Measurements from ENCODE around the gene USH2A.
"Not testable (repeated sequence)": the region's sequence is repeated elsewhere in the genome, so short reads cannot be mapped to it uniquely, and the experiment has no call there.

Gene USH2A

GRCh38 chr1:216390956-216391355, 32.3 kb downstream of the USH2A start:
- no peak overlapping the region for H3K4me3 ChIP-seq (ENCODE audit: extremely low read depth, insufficient read depth, low read length, poor library complexity, severe bottlenecking)
- H3K36me3 ChIP-seq (ENCODE audit: control insufficient read depth, insufficient read depth, low read length), result no peaks in the 10 kb centered on the region
- no peaks in the 10 kb centered on the region for H3K4me1 ChIP-seq (ENCODE audit: control insufficient read depth, insufficient read depth, low read length, poor library complexity, severe bottlenecking)
- WGBS, 2 experiments (ENCODE audit: insufficient coverage in 2 of 2), result 83 to 100% methylated on average over 1 of the region's 3 CpGs
- H3K27ac ChIP-seq (ENCODE audit: low read depth, low read length, severe bottlenecking), result no peak overlapping the region
- H3K9me3 ChIP-seq (ENCODE audit: control insufficient read depth, low read length), result no peaks in the 10 kb centered on the region

GRCh38 chr1:216389774-216390173, 33.5 kb downstream of the USH2A start:
- Histone ChIP-seq H3K27ac (ENCODE audit: low read depth, low read length, severe bottlenecking) (no peak overlapping the region), H3K4me3 (ENCODE audit: extremely low read depth, insufficient read depth, low read length, poor library complexity, severe bottlenecking) (no peak overlapping the region), H3K9me3 (ENCODE audit: control insufficient read depth, low read length) (no peaks in the 10 kb centered on the region), H3K36me3 (ENCODE audit: control insufficient read depth, insufficient read depth, low read length) (no peaks in the 10 kb centered on the region), H3K4me1 (ENCODE audit: control insufficient read depth, insufficient read depth, low read length, poor library complexity, severe bottlenecking) (no peaks in the 10 kb centered on the region)

- WGBS, 2 experiments (ENCODE audit: insufficient coverage in 2 of 2), result 0% methylated on average over 1 of the region's 2 CpGs
- H3K27ac ChIP-seq (ENCODE audit: low read depth, low read length, severe bottlenecking), result no peak overlapping the region
Observed at GRCh38 chr1:216388558-216388957, 34.7 kb downstream of the USH2A start.

GRCh38 chr1:216387782-216388181, 35.5 kb downstream of the USH2A start:
- Histone ChIP-seq H3K27ac (ENCODE audit: low read depth, low read length, severe bottlenecking) (no peak overlapping the region), H3K4me3 (ENCODE audit: extremely low read depth, insufficient read depth, low read length, poor library complexity, severe bottlenecking) (no peak overlapping the region), H3K9me3 (ENCODE audit: control insufficient read depth, low read length) (no peaks in the 10 kb centered on the region), H3K4me1 (ENCODE audit: control insufficient read depth, insufficient read depth, low read length, poor library complexity, severe bottlenecking) (no peaks in the 10 kb centered on the region), H3K36me3 (ENCODE audit: control insufficient read depth, insufficient read depth, low read length) (no peaks in the 10 kb centered on the region)
- WGBS, 2 experiments (ENCODE audit: insufficient coverage in 2 of 2), result no CpG with 5 or more reads among the region's 2 CpGs

More at GRCh38 chr1:216388558-216388957, 34.7 kb downstream of the USH2A start:
- no peaks in the 10 kb centered on the region for H3K4me1 ChIP-seq (ENCODE audit: control insufficient read depth, insufficient read depth, low read length, poor library complexity, severe bottlenecking)
- H3K36me3 ChIP-seq (ENCODE audit: control insufficient read depth, insufficient read depth, low read length), result no peaks in the 10 kb centered on the region
- H3K4me3 ChIP-seq (ENCODE audit: extremely low read depth, insufficient read depth, low read length, poor library complexity, severe bottlenecking), result no peak overlapping the region
- H3K9me3 ChIP-seq (ENCODE audit: control insufficient read depth, low read length), result no peaks in the 10 kb centered on the region

- WGBS, 2 experiments (ENCODE audit: insufficient coverage in 2 of 2), result no CpG with 5 or more reads among the region's 1 CpG
- Histone ChIP-seq H3K36me3 (ENCODE audit: control insufficient read depth, insufficient read depth, low read length) (no peaks in the 10 kb centered on the region), H3K4me3 (ENCODE audit: extremely low read depth, insufficient read depth, low read length, poor library complexity, severe bottlenecking) (no peak overlapping the region), H3K4me1 (ENCODE audit: control insufficient read depth, insufficient read depth, low read length, poor library complexity, severe bottlenecking) (no peaks in the 10 kb centered on the region), H3K27ac (ENCODE audit: low read depth, low read length, severe bottlenecking) (no peak overlapping the region), H3K9me3 (ENCODE audit: control insufficient read depth, low read length) (no peaks in the 10 kb centered on the region)
Observed at GRCh38 chr1:216379441-216379840, 43.8 kb downstream of the USH2A start.

- H3K36me3 ChIP-seq (ENCODE audit: control insufficient read depth, insufficient read depth, low read length), result no peaks in the 10 kb centered on the region
- 100% methylated on average over 1 of the region's 2 CpGs; no CpG with 5 or more reads in 1 of the 2 experiments for WGBS, 2 experiments (ENCODE audit: insufficient coverage in 2 of 2)
Observed at GRCh38 chr1:216368249-216368648, 55.0 kb downstream of the USH2A start.

GRCh38 chr1:216366979-216367378, 56.3 kb downstream of the USH2A start:
- no peaks in the 10 kb centered on the region for H3K36me3 ChIP-seq (ENCODE audit: control insufficient read depth, insufficient read depth, low read length)
- no peak overlapping the region for H3K27ac ChIP-seq (ENCODE audit: low read depth, low read length, severe bottlenecking)
- H3K4me1 ChIP-seq (ENCODE audit: control insufficient read depth, insufficient read depth, low read length, poor library complexity, severe bottlenecking), result no peaks in the 10 kb centered on the region
- H3K9me3 ChIP-seq (ENCODE audit: control insufficient read depth, low read length), result no peaks in the 10 kb centered on the region
- no peak overlapping the region for H3K4me3 ChIP-seq (ENCODE audit: extremely low read depth, insufficient read depth, low read length, poor library complexity, severe bottlenecking)

More at GRCh38 chr1:216368249-216368648, 55.0 kb downstream of the USH2A start:
- Histone ChIP-seq H3K4me3 (ENCODE audit: extremely low read depth, insufficient read depth, low read length, poor library complexity, severe bottlenecking) (no peak overlapping the region), H3K9me3 (ENCODE audit: control insufficient read depth, low read length) (no peaks in the 10 kb centered on the region), H3K4me1 (ENCODE audit: control insufficient read depth, insufficient read depth, low read length, poor library complexity, severe bottlenecking) (no peaks in the 10 kb centered on the region), H3K27ac (ENCODE audit: low read depth, low read length, severe bottlenecking) (no peak overlapping the region)

GRCh38 chr1:216356945-216357344, 66.3 kb downstream of the USH2A start:
- WGBS, 2 experiments (ENCODE audit: insufficient coverage in 2 of 2), result no CpG with 5 or more reads among the region's 2 CpGs
- no peaks in the 10 kb centered on the region for H3K9me3 ChIP-seq (ENCODE audit: control insufficient read depth, low read length)
- H3K4me3 ChIP-seq (ENCODE audit: extremely low read depth, insufficient read depth, low read length, poor library complexity, severe bottlenecking), result no peak overlapping the region
- H3K36me3 ChIP-seq (ENCODE audit: control insufficient read depth, insufficient read depth, low read length), result no peaks in the 10 kb centered on the region
- H3K4me1 ChIP-seq (ENCODE audit: control insufficient read depth, insufficient read depth, low read length, poor library complexity, severe bottlenecking), result no peaks in the 10 kb centered on the region
- no peak overlapping the region for H3K27ac ChIP-seq (ENCODE audit: low read depth, low read length, severe bottlenecking)

GRCh38 chr1:216350186-216350585, 73.1 kb downstream of the USH2A start:
- Histone ChIP-seq H3K27ac (ENCODE audit: low read depth, low read length, severe bottlenecking) (no peak overlapping the region), H3K36me3 (ENCODE audit: control insufficient read depth, insufficient read depth, low read length) (no peaks in the 10 kb centered on the region), H3K4me3 (ENCODE audit: extremely low read depth, insufficient read depth, low read length, poor library complexity, severe bottlenecking) (no peak overlapping the region), H3K9me3 (ENCODE audit: control insufficient read depth, low read length) (peaks cover 9% of the 10 kb centered on the region), H3K4me1 (ENCODE audit: control insufficient read depth, insufficient read depth, low read length, poor library complexity, severe bottlenecking) (no peaks in the 10 kb centered on the region)
- 71 to 80% methylated on average over 1 of the region's 1 CpG for WGBS, 2 experiments (ENCODE audit: insufficient coverage in 2 of 2)

- WGBS, 2 experiments (ENCODE audit: insufficient coverage in 2 of 2), result 69% methylated on average over 2 of the region's 3 CpGs; no CpG with 5 or more reads in 1 of the 2 experiments
- no peaks in the 10 kb centered on the region for H3K4me1 ChIP-seq (ENCODE audit: control insufficient read depth, insufficient read depth, low read length, poor library complexity, severe bottlenecking)
- H3K27ac ChIP-seq (ENCODE audit: low read depth, low read length, severe bottlenecking), result no peak overlapping the region
- no peaks in the 10 kb centered on the region for H3K36me3 ChIP-seq (ENCODE audit: control insufficient read depth, insufficient read depth, low read length)
- no peak overlapping the region for H3K4me3 ChIP-seq (ENCODE audit: extremely low read depth, insufficient read depth, low read length, poor library complexity, severe bottlenecking)
- H3K9me3 ChIP-seq (ENCODE audit: control insufficient read depth, low read length), result peaks cover 9% of the 10 kb centered on the region
Observed at GRCh38 chr1:216346526-216346925, 76.7 kb downstream of the USH2A start.

GRCh38 chr1:216340542-216340941, 82.7 kb downstream of the USH2A start:
- 71 to 100% methylated on average over 2 to 3 of the region's 5 CpGs for WGBS, 2 experiments (ENCODE audit: insufficient coverage in 2 of 2)
- H3K4me3 ChIP-seq (ENCODE audit: extremely low read depth, insufficient read depth, low read length, poor library complexity, severe bottlenecking); H3K27ac ChIP-seq (ENCODE audit: low read depth, low read length, severe bottlenecking); H3K4me1 ChIP-seq (ENCODE audit: control insufficient read depth, insufficient read depth, low read length, poor library complexity, severe bottlenecking); H3K36me3 ChIP-seq (ENCODE audit: control insufficient read depth, insufficient read depth, low read length); H3K9me3 ChIP-seq (ENCODE audit: control insufficient read depth, low read length): not testable (repeated sequence)

- H3K4me1 ChIP-seq (ENCODE audit: control insufficient read depth, insufficient read depth, low read length, poor library complexity, severe bottlenecking), result no peaks in the 10 kb centered on the region
- peaks cover 10% of the 10 kb centered on the region for H3K9me3 ChIP-seq (ENCODE audit: control insufficient read depth, low read length)
- WGBS, 2 experiments (ENCODE audit: insufficient coverage in 2 of 2), result 86 to 90% methylated on average over 2 of the region's 3 CpGs
- no peaks in the 10 kb centered on the region for H3K36me3 ChIP-seq (ENCODE audit: control insufficient read depth, insufficient read depth, low read length)
- no peak overlapping the region for H3K27ac ChIP-seq (ENCODE audit: low read depth, low read length, severe bottlenecking)
- no peak overlapping the region for H3K4me3 ChIP-seq (ENCODE audit: extremely low read depth, insufficient read depth, low read length, poor library complexity, severe bottlenecking)
Observed at GRCh38 chr1:216332462-216332861, 90.8 kb downstream of the USH2A start.
